Colonic mucosa (tissue), 4 donors: ENCODE data around the gene FAM181A. TPM values are rescaled to one million over a fixed set of nuclear protein-coding genes. Genes with fewer than 3 reads are reported as not detected.

Experiments used
- DNase-seq: peaks from one replicate; pipeline ENCODE4 v3.0.0-alpha.2; 2020
- H3K27ac ChIP-seq: fragments of 200-600 bp; one replicate; pipeline ENCODE4 v1.8.0; 2021
- H3K27me3 ChIP-seq: fragments of 200-600 bp; one replicate; pipeline ENCODE4 v1.8.0; 2021
- H3K36me3 ChIP-seq: fragments of 200-600 bp; one replicate; pipeline ENCODE4 v1.8.0; 2021
- H3K4me1 ChIP-seq: fragments of 200-600 bp; one replicate; pipeline ENCODE4 v1.8.0; 2021; ENCODE audit warnings: mild to moderate bottlenecking
- H3K4me3 ChIP-seq: fragments of 200-600 bp; one replicate; pipeline ENCODE4 v1.8.0; 2021
- H3K9ac ChIP-seq, 2 donors: one replicate each; pipeline ENCODE4 v1.7.0; 2013; ENCODE audit warnings: control low read depth in 2 of 2, low read depth in 2 of 2, low read length in 2 of 2
- H3K9me3 ChIP-seq: fragments of 200-600 bp; one replicate; pipeline ENCODE4 v1.8.0; 2021
- CTCF ChIP-seq: fragments of 200-600 bp; IDR thresholded peaks from one replicate; pipeline ENCODE4 v1.8.0; 2022; ENCODE audit warnings: antibody characterized with exemption, mild to moderate bottlenecking
- intact Hi-C: fragments of 100-400 bp; cut with DNase I; formaldehyde crosslinking; loops from one replicate; pipeline ENCODE4 v1.14.1; 2022
- total RNA-seq, 2 donors: library from RNA; stranded (reverse); fragmentation: NEBNext Ultra II Directional in 1 of 2; extraction: Animal tissue kit (Norgen Biotek cat#: 25700) in 1 of 2; gene quantifications; one replicate each; pipeline ENCODE4 v1.2.1, GENCODE V29; 2021
- donor health status: healthy.
- donor health status: DM: no; HTN: no; CAD: no.
- donor health status: DM: no; HTN: no; CAD: no.

Gene FAM181A
- total RNA-seq, 2 donors from 2014 or later = not detected

DNA sequence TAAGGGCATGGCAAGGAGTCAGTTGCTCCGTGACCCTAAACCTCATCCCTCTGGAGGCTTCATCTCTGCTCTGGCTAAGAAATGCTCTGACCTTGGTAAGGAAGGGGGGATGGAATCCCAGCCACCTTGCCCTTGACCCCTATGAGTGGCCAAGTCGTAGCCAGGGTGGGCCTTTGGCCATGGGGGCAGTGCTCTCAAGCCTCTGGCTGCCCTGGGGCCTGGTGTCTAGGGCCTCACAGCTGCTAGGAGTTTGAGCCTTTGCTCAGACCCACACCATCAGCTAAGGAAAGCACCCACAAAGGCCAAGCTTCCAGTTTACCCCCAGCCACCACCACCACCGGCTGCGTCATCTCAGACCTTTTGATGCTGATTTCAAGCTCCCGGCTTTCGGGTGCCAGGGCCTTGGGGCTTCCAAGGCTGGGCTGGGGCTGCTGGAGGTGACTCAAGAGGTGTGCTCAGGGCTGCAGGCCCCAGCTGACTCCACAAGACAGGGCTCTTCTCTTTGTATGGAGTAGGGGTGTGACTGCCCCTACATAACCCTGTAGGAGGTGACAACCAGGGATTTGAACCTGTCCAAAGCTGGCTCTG is 45.6 kb downstream of the FAM181A start:
- no peaks in the 10 kb centered on the region for H3K9me3 ChIP-seq
- no peak overlapping the region for H3K27ac ChIP-seq
- no peaks in the 10 kb centered on the region for H3K4me1 ChIP-seq
- no peak for DNase-seq
- intact Hi-C loops = no loop called here
- H3K4me3 ChIP-seq = no peak overlapping the region
- TF ChIP-seq CTCF = no peak
- no peaks in the 10 kb centered on the region for H3K27me3 ChIP-seq
- H3K36me3 ChIP-seq = no peaks in the 10 kb centered on the region
- peak overlapping the region in 1 of 2 donors; percentile 31 for H3K9ac ChIP-seq

DNA sequence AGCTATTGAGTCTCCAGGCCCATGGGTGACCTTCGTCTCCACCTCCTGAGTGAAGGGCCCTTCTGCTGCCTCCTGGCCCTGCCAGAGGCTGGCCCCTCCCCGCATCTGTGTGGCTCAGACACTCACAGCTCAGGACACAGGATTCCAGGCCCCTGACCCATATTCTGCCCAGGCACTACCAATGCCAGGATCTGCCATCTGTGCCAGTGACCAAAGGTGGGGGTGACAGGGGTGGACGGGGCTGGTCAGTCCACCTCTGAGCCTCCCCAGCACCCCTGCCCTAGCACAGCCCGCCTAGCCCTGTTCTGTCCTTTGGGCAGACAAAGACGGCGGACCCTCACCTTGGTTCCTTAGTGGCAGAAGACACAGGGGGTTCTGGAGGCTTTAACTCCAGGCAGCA is 46.5 kb downstream of the FAM181A start:
- no peaks in the 10 kb centered on the region for H3K9me3 ChIP-seq
- H3K9ac ChIP-seq = no peak overlapping the region
- no peaks in the 10 kb centered on the region for H3K36me3 ChIP-seq
- no peak overlapping the region for H3K4me3 ChIP-seq
- DNase-seq = no peak
- no peaks in the 10 kb centered on the region for H3K4me1 ChIP-seq
- no peaks in the 10 kb centered on the region for H3K27me3 ChIP-seq
- intact Hi-C loops = no loop called here
- no peak for TF ChIP-seq CTCF
- H3K27ac ChIP-seq = no peak overlapping the region

GRCh38 chr14:93974299-93974698 is 47.2 kb downstream of the FAM181A start:
- Histone ChIP-seq H3K9ac (no peak overlapping the region), H3K36me3 (no peaks in the 10 kb centered on the region), H3K9me3 (no peaks in the 10 kb centered on the region), H3K4me1 (no peaks in the 10 kb centered on the region), H3K27ac (no peak overlapping the region), H3K27me3 (no peaks in the 10 kb centered on the region), H3K4me3 (no peak overlapping the region)
- TF ChIP-seq CTCF = no peak
- no peak for DNase-seq
- intact Hi-C loops = no loop called here

GRCh38 chr14:93974833-93975232 is 47.7 kb downstream of the FAM181A start:
- H3K36me3 ChIP-seq = no peaks in the 10 kb centered on the region
- peak overlapping the region in 1 of 2 donors; percentile 31 for H3K9ac ChIP-seq
- H3K27ac ChIP-seq = peak overlapping the region; percentile 61
- no peaks in the 10 kb centered on the region for H3K4me1 ChIP-seq
- no peaks in the 10 kb centered on the region for H3K27me3 ChIP-seq
- H3K9me3 ChIP-seq = no peaks in the 10 kb centered on the region
- peak overlapping the region; percentile 15 for H3K4me3 ChIP-seq
- intact Hi-C loops = no loop called here
- no peak for TF ChIP-seq CTCF
- DNase-seq = no peak

DNA sequence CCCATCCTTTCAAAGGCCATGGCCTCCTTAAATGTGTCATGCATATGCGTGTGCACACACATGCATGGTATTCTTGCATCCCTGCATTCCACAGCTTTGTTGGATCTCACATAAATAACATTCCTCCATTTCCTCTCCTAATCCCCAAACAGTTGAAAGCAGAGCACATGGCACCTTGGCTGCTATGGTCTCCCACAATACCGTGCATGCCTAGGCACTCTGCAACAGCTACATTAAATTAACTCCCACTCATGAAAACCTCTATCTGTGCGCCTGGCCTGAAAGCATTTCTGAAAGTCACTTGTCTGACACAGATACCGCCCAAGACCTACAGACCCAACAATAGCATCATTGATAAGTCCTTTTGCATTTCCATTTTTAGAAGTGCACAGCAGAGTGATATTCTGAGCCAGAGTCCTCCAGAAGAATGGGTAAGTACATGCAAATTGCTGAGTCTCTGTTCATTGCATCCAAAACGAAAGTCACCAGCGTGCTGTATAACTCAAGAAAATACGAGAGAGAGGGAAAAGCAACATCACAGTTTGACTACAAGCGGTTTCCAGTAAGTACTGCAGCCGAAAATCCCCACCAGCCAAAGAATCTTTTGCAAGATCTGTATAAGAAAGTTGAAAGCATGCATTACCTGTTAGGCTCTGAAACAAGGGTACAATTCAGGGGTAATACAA is 48.8 kb downstream of the FAM181A start:
- intact Hi-C loops = no loop called here

More for the DNA sequence above, 48.8 kb downstream of the FAM181A start:
- no peak for TF ChIP-seq CTCF
- Histone ChIP-seq H3K4me1 (no peaks in the 10 kb centered on the region), H3K9me3 (no peaks in the 10 kb centered on the region), H3K4me3 (peak overlapping the region; percentile 20), H3K36me3 (no peaks in the 10 kb centered on the region), H3K9ac (peak overlapping the region; percentile 8 to 21), H3K27ac (peak overlapping the region; percentile 61), H3K27me3 (no peaks in the 10 kb centered on the region)
- DNase-seq = no peak
